Eye (tissue), 1 donor: ENCODE measurements around the gene PCDHA9.
"Not testable (repeated sequence)": the region's sequence is repeated elsewhere in the genome, so short reads cannot be mapped to it uniquely, and the experiment has no call there.

Experiments
- DNase-seq: peaks from one replicate; pipeline ENCODE4 v3.0.0-alpha.2; 2015

The PCDHA9 gene

DNA sequence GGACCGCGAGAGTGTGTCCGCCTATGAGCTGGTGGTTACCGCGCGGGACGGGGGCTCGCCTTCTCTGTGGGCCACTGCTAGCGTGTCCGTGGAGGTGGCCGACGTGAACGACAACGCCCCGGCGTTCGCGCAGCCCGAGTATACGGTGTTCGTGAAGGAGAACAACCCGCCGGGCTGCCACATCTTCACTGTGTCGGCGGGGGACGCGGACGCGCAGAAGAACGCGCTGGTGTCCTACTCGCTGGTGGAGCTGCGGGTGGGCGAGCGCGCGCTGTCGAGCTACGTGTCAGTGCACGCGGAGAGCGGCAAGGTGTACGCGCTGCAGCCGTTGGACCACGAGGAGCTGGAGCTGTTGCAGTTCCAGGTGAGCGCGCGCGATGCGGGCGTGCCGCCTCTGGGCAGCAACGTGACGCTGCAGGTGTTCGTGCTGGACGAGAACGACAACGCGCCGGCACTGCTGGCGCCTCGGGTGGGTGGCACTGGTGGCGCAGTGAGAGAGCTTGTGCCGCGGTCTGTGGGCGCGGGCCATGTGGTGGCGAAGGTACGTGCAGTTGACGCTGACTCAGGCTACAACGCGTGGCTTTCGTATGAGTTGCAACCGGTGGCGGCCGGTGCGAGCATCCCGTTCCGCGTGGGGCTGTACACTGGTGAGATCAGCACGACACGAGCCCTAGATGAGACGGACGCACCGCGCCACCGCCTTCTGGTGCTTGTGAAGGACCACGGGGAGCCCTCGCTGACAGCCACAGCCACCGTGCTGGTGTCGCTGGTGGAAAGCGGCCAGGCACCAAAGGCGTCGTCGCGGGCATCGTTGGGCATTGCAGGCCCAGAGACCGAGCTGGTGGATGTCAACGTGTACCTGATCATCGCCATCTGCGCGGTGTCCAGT, 12.3 kb upstream of the PCDHA9 start:
- no peak for DNase-seq

DNA sequence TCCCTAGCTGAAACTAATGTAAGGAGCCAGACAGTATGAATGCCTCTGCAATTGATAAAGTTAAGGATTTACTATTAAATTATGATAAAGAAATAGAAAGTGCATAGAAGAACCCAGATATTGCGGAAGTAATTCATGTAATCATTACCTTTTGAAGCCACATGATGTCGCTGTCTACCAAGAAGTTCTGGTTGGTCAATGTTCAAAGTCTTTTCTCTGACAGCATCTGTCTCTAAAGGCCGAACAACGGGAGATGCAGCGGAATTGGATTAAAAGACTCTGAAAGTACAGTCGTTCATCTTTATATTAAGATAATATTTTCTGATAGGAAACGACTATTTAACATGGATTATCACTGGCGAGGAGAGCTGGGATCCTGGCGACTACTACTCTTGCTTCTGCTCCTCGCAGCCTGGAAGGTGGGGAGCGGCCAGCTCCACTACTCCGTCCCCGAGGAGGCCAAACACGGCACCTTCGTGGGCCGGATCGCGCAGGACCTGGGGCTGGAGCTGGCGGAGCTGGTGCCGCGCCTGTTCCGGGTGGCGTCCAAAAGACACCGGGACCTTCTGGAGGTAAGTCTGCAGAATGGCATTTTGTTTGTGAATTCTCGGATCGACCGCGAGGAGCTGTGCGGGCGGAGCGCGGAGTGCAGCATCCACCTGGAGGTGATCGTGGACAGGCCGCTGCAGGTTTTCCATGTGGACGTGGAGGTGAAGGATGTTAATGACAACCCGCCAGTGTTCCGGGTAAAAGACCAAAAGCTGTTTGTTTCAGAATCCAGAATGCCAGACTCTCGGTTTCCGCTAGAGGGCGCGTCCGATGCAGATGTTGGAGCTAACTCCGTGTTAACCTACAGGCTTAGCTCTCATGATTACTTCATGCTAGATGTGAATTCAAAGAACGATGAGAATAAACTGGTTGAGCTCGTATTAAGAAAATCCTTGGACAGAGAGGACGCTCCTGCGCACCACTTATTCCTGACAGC, 6.9 kb upstream of the PCDHA9 start, which contains the start of gene PCDHA8:
Gene PCDHA8 (plus strand): TSS at position 210 of the 985 bp plus-strand sequence. CDS start 135 bp downstream, at position 345.
- peak; percentile 2 for DNase-seq

DNA sequence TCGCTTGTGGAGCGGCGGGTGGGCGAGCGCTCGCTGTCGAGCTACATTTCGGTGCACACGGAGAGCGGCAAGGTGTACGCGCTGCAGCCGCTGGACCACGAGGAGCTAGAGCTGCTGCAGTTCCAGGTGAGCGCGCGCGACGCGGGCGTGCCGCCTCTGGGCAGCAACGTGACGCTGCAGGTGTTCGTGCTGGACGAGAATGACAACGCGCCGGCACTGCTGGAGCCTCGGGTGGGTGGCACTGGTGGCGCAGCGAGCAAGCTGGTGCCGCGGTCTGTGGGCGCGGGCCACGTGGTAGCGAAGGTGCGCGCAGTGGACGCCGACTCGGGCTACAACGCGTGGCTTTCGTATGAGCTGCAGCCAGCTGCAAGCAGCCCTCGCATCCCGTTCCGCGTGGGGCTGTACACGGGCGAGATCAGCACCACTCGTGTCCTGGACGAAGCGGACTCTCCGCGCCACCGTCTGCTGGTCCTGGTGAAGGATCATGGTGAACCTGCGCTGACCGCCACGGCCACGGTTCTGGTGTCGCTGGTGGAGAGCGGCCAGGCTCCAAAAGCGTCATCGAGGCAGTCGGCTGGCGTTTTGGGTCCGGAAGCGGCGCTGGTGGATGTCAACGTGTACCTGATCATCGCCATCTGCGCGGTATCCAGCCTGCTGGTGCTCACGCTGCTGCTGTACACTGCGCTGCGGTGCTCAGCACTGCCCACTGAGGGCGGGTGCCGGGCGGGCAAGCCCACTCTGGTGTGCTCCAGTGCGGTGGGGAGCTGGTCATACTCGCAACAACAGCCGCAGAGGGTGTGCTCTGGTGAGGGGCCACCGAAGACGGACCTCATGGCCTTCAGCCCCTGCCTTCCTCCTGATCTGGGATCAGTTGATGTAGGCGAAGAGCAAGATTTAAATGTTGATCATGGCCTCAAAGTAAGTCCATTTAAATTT, 5.1 kb upstream of the PCDHA9 start:
- DNase-seq = no peak

DNA sequence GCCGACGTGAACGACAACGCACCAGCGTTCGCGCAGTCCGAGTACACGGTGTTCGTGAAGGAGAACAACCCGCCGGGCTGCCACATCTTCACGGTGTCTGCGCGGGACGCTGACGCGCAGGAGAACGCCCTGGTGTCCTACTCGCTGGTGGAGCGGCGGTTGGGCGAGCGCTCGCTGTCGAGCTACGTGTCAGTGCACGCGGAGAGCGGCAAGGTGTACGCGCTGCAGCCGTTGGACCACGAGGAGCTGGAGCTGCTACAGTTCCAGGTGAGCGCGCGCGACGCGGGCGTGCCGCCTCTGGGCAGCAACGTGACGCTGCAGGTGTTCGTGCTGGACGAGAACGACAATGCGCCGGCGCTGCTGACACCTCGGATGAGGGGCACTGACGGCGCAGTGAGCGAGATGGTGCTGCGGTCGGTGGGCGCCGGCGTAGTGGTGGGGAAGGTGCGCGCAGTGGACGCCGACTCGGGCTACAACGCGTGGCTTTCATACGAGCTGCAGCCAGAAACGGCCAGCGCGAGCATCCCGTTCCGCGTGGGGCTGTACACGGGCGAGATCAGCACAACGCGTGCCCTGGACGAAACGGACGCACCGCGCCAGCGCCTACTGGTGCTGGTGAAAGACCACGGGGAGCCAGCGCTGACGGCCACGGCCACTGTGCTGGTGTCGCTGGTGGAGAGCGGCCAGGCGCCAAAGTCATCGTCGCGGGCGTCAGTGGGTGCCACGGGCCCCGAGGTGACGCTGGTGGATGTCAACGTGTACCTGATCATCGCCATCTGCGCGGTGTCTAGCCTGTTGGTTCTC, 1.9 kb downstream of the PCDHA9 start:
- not testable (repeated sequence) for DNase-seq

DNA sequence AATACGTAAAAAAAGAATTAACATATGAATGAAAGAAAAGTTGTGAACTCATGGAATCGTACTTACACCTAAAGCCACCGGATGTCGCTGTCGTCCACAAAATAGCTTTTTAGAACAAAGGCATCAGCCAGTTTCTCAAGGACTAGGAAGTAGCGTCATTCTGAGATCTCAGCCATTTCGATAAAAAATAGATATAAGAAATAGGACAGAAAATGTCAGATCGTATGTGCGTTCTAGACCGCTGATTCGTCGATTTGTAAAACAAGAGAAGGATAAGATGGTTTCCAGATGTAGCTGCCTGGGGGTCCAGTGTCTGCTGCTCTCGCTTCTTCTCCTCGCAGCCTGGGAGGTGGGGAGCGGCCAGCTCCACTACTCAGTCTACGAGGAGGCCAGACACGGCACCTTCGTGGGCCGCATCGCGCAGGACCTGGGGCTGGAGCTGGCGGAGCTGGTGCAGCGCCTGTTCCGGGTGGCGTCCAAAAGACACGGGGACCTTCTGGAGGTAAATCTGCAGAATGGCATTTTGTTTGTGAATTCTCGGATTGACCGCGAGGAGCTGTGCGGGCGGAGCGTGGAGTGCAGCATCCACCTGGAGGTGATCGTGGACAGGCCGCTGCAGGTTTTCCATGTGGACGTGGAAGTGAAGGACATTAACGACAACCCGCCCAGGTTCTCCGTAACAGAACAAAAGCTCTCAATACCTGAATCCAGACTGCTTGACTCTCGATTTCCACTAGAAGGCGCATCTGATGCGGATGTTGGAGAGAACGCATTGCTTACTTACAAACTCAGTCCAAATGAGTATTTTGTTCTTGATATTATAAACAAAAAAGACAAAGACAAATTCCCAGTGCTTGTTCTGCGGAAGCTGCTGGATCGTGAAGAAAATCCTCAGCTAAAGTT, 7.8 kb downstream of the PCDHA9 start, which contains the start of gene PCDHA10:
Gene PCDHA10 (plus strand): TSS at position 126 of the 903 bp plus-strand sequence. CDS start 152 bp downstream, at position 278.
- DNase-seq = peak; percentile 25

DNA sequence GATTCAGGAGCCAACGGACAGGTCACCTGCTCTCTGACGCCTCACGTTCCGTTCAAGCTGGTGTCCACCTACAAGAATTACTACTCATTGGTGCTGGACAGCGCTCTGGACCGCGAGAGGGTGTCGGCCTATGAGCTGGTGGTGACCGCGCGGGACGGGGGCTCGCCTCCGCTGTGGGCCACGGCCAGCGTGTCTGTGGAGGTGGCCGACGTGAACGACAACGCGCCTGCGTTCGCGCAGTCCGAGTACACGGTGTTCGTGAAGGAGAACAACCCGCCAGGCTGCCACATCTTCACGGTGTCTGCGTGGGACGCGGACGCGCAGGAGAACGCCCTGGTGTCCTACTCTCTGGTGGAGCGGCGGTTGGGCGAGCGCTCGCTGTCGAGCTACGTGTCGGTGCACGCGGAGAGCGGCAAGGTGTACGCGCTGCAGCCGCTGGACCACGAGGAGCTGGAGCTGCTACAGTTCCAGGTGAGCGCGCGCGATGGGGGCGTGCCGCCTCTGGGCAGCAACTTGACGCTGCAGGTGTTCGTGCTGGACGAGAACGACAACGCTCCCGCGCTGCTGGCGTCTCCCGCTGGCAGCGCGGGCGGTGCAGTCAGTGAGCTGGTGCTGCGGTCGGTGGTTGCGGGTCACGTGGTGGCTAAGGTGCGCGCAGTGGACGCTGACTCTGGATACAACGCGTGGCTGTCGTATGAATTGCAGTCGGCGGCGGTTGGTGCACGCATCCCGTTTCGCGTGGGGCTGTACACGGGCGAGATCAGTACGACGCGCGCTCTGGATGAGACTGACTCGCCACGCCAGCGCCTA, 9.2 kb downstream of the PCDHA9 start:
- no peak for DNase-seq

DNA sequence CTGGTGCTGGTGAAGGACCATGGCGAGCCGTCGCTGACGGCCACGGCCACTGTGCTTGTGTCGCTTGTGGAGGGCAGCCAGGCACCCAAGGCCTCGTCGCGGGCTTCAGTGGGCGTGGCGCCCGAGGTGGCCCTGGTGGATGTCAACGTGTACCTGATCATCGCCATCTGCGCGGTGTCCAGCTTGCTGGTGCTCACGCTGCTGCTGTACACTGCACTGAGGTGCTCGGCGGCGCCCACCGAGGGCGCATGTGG, 9.7 kb downstream of the PCDHA9 start:
- DNase-seq = no peak

DNA sequence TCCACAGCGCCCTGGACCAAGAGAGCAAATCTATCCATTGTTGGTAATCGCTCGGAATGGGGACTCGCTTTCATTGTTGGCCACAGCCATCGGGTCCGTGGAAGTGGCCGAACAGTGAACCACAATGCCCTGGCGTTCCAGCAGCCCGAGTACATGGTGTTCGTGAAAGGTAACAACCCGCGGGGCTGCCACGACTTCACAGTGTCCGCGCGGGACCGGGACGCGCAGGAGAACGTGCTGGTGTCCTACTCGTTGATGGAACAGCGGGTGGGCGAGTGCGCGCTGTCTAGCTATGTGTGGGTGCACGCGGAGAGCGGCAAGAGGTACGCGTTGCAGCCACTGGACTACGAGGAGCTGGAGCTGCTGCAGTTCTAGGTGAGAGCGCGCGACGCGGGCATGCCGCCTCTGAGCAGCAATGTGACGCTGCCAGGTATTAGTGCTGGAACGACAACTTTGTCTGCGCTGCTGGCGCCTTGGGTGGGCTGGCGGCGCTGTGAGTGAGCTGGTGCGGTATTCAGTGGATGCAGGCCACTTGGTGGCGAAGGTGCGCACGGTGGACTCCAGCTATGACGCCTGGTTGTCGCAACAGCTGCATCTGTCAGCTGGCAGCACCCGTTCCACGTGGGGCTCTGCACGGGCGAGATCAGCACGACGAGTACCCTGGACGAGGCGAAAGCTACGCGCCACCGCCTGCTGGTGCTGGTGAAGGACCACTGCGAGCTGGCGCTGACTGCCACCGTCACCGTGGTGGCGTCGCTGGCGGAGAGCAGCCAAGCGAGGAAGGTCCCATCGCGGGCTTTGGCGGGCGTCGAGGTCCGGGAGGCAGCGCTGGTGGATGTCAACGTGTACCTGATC, 14.5 kb downstream of the PCDHA9 start:
- DNase-seq = no peak

DNA sequence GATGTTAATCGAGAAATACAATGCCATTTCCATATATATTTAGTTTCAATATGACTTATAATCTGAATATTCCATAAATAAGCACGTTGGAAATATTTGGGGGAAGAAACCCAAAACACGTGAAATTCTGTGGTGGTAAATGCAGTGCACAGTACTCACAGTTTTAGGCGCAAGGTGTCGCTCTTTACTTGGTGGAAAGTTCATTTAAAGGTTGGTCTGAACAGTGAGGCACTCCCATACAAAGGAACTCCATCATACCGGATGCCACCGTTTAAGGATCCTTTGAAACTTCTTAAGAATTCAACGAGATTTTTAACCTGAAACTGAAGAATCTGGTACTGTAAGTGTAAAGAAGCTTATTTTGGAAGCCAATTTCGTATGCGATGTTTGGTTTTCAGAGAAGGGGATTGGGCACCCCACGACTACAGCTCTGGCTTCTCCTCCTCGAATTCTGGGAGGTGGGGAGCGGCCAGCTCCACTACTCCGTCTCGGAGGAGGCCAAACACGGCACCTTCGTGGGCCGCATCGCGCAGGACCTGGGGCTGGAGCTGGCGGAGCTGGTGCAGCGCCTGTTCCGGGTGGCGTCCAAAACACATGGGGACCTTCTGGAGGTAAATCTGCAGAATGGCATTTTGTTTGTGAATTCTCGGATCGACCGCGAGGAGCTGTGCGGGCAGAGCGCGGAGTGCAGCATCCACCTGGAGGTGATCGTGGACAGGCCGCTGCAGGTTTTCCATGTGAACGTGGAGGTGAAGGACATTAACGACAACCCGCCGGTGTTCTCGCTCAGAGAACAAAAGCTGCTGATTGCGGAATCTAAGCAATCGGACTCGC, 20.8 kb downstream of the PCDHA9 start, which contains the start of gene PCDHA11:
Gene PCDHA11 (plus strand): TSS at position 237 of the 834 bp plus-strand sequence. CDS start 147 bp downstream, at position 384.
- peak; percentile 32 for DNase-seq

DNA sequence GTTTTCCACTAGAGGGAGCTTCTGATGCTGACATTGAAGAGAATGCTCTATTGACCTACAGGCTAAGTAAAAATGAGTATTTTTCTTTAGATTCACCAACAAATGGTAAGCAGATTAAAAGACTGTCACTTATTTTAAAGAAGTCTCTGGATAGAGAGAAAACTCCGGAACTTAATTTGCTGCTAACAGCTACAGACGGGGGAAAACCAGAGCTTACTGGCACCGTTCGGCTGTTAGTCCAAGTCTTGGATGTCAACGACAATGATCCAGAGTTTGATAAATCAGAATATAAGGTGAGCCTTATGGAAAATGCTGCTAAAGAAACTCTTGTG, 21.3 kb downstream of the PCDHA9 start:
- no peak for DNase-seq

DNA sequence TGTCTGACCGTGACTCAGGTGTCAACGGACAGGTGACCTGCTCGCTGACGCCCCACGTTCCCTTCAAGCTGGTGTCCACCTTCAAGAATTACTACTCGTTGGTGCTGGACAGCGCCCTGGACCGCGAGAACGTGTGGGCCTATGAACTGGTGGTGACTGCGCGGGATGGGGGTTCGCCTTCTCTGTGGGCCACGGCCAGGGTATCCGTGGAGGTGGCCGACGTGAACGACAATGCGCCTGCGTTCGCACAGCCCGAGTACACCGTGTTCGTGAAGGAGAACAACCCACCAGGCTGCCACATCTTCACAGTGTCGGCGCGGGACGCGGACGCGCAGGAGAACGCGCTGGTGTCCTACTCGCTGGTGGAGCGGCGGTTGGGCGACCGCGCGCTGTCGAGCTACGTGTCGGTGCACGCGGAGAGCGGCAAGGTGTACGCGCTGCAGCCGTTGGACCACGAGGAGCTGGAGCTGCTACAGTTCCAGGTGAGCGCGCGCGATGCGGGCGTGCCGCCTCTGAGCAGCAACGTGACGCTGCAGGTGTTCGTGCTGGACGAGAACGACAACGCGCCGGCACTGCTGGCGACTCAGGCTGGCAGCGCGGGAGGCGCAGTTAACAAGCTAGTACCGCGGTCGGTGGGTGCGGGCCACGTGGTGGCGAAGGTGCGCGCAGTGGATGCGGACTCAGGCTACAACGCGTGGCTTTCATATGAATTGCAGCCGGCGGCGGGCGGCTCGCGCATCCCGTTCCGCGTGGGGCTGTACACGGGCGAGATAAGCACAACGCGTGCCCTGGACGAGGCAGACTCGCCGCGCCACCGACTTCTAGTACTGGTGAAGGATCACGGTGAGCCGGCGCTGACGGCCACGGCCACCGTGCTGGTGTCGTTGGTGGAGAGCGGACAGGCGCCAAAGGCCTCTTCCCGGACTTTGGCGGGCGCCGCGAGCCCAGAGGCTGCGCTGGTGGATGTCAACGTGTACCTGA, 22.3 kb downstream of the PCDHA9 start:
- DNase-seq = no peak

DNA sequence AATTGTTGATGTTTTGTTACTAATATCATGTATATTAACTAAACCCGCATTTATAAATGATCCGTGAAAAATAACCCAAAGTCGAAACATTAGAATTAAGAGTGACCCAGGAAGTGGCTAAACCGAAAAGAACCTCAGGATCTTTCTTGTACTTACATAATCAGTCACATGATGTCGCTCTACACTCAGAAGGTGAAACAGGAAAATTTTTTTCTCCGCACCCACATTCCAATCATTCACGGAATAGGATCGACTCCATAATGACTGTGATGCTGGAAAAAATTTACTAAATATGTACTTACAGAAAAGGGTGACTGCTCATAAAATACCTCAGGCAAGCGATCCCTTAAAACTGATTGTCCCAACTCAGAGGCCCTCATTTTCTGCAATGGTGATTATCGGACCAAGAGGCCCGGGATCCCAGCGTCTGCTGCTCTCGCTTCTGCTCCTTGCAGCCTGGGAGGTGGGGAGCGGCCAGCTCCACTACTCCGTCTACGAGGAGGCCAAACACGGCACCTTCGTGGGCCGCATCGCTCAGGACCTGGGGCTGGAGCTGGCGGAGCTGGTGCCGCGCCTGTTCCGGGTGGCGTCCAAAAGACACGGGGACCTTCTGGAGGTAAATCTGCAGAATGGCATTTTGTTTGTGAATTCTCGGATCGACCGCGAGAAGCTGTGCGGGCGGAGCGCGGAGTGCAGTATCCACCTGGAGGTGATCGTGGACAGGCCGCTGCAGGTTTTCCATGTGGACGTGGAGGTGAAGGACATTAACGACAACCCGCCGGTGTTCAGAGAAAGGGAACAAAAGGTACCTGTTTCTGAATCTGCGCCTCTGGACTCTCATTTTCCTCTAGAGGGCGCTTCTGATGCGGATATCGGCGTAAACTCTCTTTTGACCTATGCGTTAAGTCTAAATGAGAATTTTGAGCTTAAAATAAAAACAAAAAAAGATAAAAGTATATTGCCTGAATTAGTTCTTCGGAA, 27.2 kb downstream of the PCDHA9 start, which contains the start of gene PCDHA12:
Gene PCDHA12 (plus strand): TSS at position 224 of the 981 bp plus-strand sequence. CDS start 165 bp downstream, at position 389.
- peak; percentile 16 for DNase-seq

DNA sequence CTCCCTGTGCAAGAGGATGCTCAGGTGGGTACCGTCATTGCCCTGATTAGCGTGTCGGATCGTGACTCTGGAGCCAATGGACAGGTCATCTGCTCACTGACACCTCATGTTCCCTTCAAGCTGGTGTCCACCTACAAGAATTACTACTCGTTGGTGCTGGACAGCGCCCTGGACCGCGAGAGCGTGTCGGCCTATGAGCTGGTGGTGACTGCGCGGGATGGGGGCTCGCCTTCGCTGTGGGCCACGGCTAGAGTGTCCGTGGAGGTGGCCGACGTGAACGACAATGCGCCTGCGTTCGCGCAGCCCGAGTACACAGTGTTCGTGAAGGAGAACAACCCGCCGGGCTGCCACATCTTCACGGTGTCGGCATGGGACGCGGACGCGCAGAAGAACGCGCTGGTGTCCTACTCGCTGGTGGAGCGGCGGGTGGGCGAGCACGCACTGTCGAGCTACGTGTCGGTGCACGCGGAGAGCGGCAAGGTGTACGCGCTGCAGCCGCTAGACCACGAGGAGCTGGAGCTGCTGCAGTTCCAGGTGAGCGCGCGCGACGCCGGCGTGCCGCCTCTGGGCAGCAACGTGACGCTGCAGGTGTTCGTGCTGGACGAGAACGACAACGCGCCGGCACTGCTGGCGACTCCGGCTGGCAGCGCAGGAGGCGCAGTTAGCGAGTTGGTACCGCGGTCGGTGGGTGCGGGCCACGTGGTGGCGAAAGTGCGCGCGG, 28.5 kb downstream of the PCDHA9 start:
- not testable (repeated sequence) for DNase-seq

DNA sequence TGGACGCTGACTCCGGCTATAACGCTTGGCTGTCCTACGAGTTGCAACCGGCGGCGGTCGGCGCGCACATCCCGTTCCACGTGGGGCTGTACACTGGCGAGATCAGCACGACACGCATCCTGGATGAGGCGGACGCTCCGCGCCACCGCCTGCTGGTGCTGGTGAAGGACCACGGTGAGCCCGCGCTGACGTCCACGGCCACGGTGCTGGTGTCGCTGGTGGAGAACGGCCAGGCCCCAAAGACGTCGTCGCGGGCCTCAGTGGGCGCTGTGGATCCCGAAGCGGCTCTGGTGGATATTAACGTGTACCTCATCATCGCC, 29.0 kb downstream of the PCDHA9 start:
- no peak for DNase-seq
